ENCODE results near the gene RBFOX2.
A peak's percentile ranks its signal among the peaks of the same experiment; 100 is the strongest.

Gene RBFOX2

GRCh38 chr22:35775339-35775738, 253.3 kb downstream of the RBFOX2 start:
- Histone ChIP-seq H3K27ac (ENCODE audit: low read depth, low read length, poor library complexity, severe bottlenecking) (no peak overlapping the region), H3F3A (ENCODE audit: insufficient read depth, low read length) (no peaks in the 10 kb centered on the region), H3K9me3 (ENCODE audit: low read length) (no peaks in the 10 kb centered on the region)

GRCh38 chr22:35769974-35770373, 258.6 kb downstream of the RBFOX2 start:
- Histone ChIP-seq H3K4me3 (ENCODE audit: low read depth, low read length, poor library complexity, severe bottlenecking) (no peak overlapping the region), H3F3A (ENCODE audit: insufficient read depth, low read length) (no peaks in the 10 kb centered on the region), H3K4me1 (ENCODE audit: insufficient read depth, low read length, severe bottlenecking) (peaks cover 31% of the 10 kb centered on the region), H3K36me3 (ENCODE audit: insufficient read depth, low read length) (peaks cover 23% of the 10 kb centered on the region), H3K9me3 (ENCODE audit: low read length) (no peaks in the 10 kb centered on the region), H3K79me2 (ENCODE audit: insufficient read depth, low read length) (no peaks in the 10 kb centered on the region), H3K4me2 (ENCODE audit: low read length) (no peak overlapping the region), H3K9me2 (ENCODE audit: low read depth, low read length) (no peaks in the 10 kb centered on the region), H3K27me3 (ENCODE audit: insufficient read depth, low read length) (no peaks in the 10 kb centered on the region), H4K20me1 (ENCODE audit: insufficient read depth, low read length) (no peaks in the 10 kb centered on the region), H2AFZ (ENCODE audit: low read length) (no peak overlapping the region), H3K9ac (ENCODE audit: low read length) (no peak overlapping the region), H3K27ac (ENCODE audit: low read depth, low read length, poor library complexity, severe bottlenecking) (no peak overlapping the region)
- no peak for TF ChIP-seq EZH2 (IDR thresholded peaks at IDR 0.05; ENCODE audit: borderline replicate concordance, low read length)
- TF ChIP-seq CTCF (IDR thresholded peaks at IDR 0.05; ENCODE audit: low read length), result no peak

More at GRCh38 chr22:35775339-35775738, 253.3 kb downstream of the RBFOX2 start:
- H3K4me3 ChIP-seq (ENCODE audit: low read depth, low read length, poor library complexity, severe bottlenecking), result no peak overlapping the region
- no peak for TF ChIP-seq EZH2 (IDR thresholded peaks at IDR 0.05; ENCODE audit: borderline replicate concordance, low read length)
- no peak for TF ChIP-seq CTCF (IDR thresholded peaks at IDR 0.05; ENCODE audit: low read length)
- H3K4me2 ChIP-seq (ENCODE audit: low read length), result no peak overlapping the region
- no peaks in the 10 kb centered on the region for H3K27me3 ChIP-seq (ENCODE audit: insufficient read depth, low read length)
- H3K36me3 ChIP-seq (ENCODE audit: insufficient read depth, low read length), result peaks cover 38% of the 10 kb centered on the region
- no peaks in the 10 kb centered on the region for H3K9me2 ChIP-seq (ENCODE audit: low read depth, low read length)
- peaks cover 50% of the 10 kb centered on the region for H3K4me1 ChIP-seq (ENCODE audit: insufficient read depth, low read length, severe bottlenecking)
- H3K79me2 ChIP-seq (ENCODE audit: insufficient read depth, low read length), result no peaks in the 10 kb centered on the region
- no peak overlapping the region for H2AFZ ChIP-seq (ENCODE audit: low read length)
- H3K9ac ChIP-seq (ENCODE audit: low read length), result no peak overlapping the region; the same call in 1 of the 2 replicates
- H4K20me1 ChIP-seq (ENCODE audit: insufficient read depth, low read length), result no peaks in the 10 kb centered on the region

- no peak overlapping the region for H3K4me2 ChIP-seq (ENCODE audit: low read length)
- H3K9ac ChIP-seq (ENCODE audit: low read length), result no peak overlapping the region
- no peak overlapping the region for H3K4me3 ChIP-seq (ENCODE audit: low read depth, low read length, poor library complexity, severe bottlenecking)
- peaks cover 41% of the 10 kb centered on the region for H3K36me3 ChIP-seq (ENCODE audit: insufficient read depth, low read length)
- H3K9me2 ChIP-seq (ENCODE audit: low read depth, low read length), result no peaks in the 10 kb centered on the region
- peaks cover 31% of the 10 kb centered on the region for H3K4me1 ChIP-seq (ENCODE audit: insufficient read depth, low read length, severe bottlenecking)
- H3F3A ChIP-seq (ENCODE audit: insufficient read depth, low read length), result no peaks in the 10 kb centered on the region
- H3K9me3 ChIP-seq (ENCODE audit: low read length), result no peaks in the 10 kb centered on the region
- H4K20me1 ChIP-seq (ENCODE audit: insufficient read depth, low read length), result no peaks in the 10 kb centered on the region
- H3K27me3 ChIP-seq (ENCODE audit: insufficient read depth, low read length), result no peaks in the 10 kb centered on the region
- H3K27ac ChIP-seq (ENCODE audit: low read depth, low read length, poor library complexity, severe bottlenecking), result peak overlapping the region; percentile 16
- H2AFZ ChIP-seq (ENCODE audit: low read length), result no peak overlapping the region
- no peak for TF ChIP-seq CTCF (IDR thresholded peaks at IDR 0.05; ENCODE audit: low read length)
- no peak for TF ChIP-seq EZH2 (IDR thresholded peaks at IDR 0.05; ENCODE audit: borderline replicate concordance, low read length)
- H3K79me2 ChIP-seq (ENCODE audit: insufficient read depth, low read length), result no peaks in the 10 kb centered on the region
Measured at GRCh38 chr22:35766654-35767580, 261.7 kb downstream of the RBFOX2 start.

Measured in OCI-LY1 (cell line).